HepG2 (cell line): ENCODE results near the gene CNTD1. TPM values are rescaled to one million over a fixed set of nuclear protein-coding genes. Genes with fewer than 3 reads are reported as not detected.
A peak's percentile ranks its signal among the peaks of the same experiment; 100 is the strongest.

Experiments used
- ATAC-seq: fragments of 200-7000 bp; cut with Tn5 transposase; 3 replicates; pipeline ENCODE4 v1.9.1; 2020; ENCODE audit warnings: mild to moderate bottlenecking, moderate library complexity
- BruUV-seq: library from RNA; stranded (reverse); fragments of 400-500 nt; replicated peaks from 2 replicates; lab custom pipeline; 2021; lab: Mats Ljungman, UMichigan
- CTCF ChIA-PET: fragments of 300-600 bp; formaldehyde crosslinking; extraction: SDS; loops from one replicate; lab custom pipeline; 2021; ENCODE audit warnings: low total read pairs, inconsistent platforms, low intra/inter-chr PET ratio; lab: Yijun Ruan, JAX
- POLR2A ChIA-PET: fragments of 350-600 bp; sonication (Branson Sonifier 250); formaldehyde crosslinking; loops from one replicate; lab custom pipeline; 2020; ENCODE audit warnings: antibody characterized with exemption, inconsistent platforms; lab: Yijun Ruan, JAX
- DNase-seq: peaks from one replicate; pipeline ENCODE4 v3.0.0-alpha.2; 2015; ENCODE audit warnings: low spot score
- FAIRE-seq: peaks from 3 replicates; lab custom pipeline; 2011; peaks lifted over from hg19 to GRCh38; lab: Jason Lieb, UNC
- H2AFZ ChIP-seq: one replicate; pipeline ENCODE4 v1.6.1; 2011; ENCODE audit warnings: low read length, inconsistent platforms
- H3K27ac ChIP-seq: fragments of 300-600 bp; 3 replicates; pipeline ENCODE4 v1.8.0; 2011; ENCODE audit warnings: mixed run types, mild to moderate bottlenecking, mixed read lengths, low read length, inconsistent platforms; ENCODE audit not compliant: insufficient read depth; ENCODE audit errors: extremely low read length
- H3K27me3 ChIP-seq, 2 experiments: fragments of 200-600 bp in 1 of 2; 2 replicates in 1 of 2; 3 replicates in 1 of 2; pipeline versions ENCODE4 v1.6.0 to v1.8.0; 2011; ENCODE audit warnings: low read length in 2 of 2, mild to moderate bottlenecking in 2 of 2, moderate library complexity in 2 of 2, inconsistent platforms in 1 of 2; ENCODE audit not compliant: insufficient read depth in 2 of 2, control insufficient read depth in 1 of 2
- H3K36me3 ChIP-seq, 2 experiments: fragments of 200-600 bp in 1 of 2; replicated peaks in 1 of 2; 2 replicates in 1 of 2; 3 replicates in 1 of 2; pipeline versions ENCODE4 v1.5.1 to v1.8.0; 2011; ENCODE audit warnings: low read length in 2 of 2, inconsistent platforms in 1 of 2; ENCODE audit not compliant: insufficient read depth in 2 of 2, control insufficient read depth in 1 of 2
- H3K4me1 ChIP-seq: 2 replicates; pipeline ENCODE4 v1.5.1; 2012; ENCODE audit warnings: low read length, inconsistent platforms; ENCODE audit not compliant: insufficient read depth
- H3K4me2 ChIP-seq: 2 replicates; pipeline ENCODE4 v1.6.0; 2011; ENCODE audit warnings: low read depth, low read length, inconsistent platforms
- H3K4me3 ChIP-seq, 3 experiments: fragments of 200-600 bp in 1 of 3; sonication (generic), shearing (Covaris generic) in 1 of 3; replicated peaks in 1 of 3; 2 replicates each; pipeline ENCODE4 v1.5.1; 2011 to 2016; ENCODE audit warnings: low read length in 3 of 3, inconsistent platforms in 2 of 3, low read depth in 2 of 3, mild to moderate bottlenecking in 2 of 3, control low read depth in 1 of 3, mixed read lengths in 1 of 3; ENCODE audit not compliant: insufficient read depth in 1 of 3
- H3K79me2 ChIP-seq: one replicate; pipeline ENCODE4 v1.6.1; 2011; ENCODE audit warnings: low read length, inconsistent platforms; ENCODE audit not compliant: insufficient read depth
- H3K9ac ChIP-seq: 2 replicates; pipeline ENCODE4 v1.6.0; 2011; ENCODE audit warnings: mild to moderate bottlenecking, low read depth, low read length, inconsistent platforms; ENCODE audit not compliant: insufficient read depth
- H3K9me3 ChIP-seq: 2 replicates; pipeline ENCODE4 v1.5.1; 2012; ENCODE audit warnings: mild to moderate bottlenecking, low read length
- H4K20me1 ChIP-seq: 2 replicates; pipeline ENCODE4 v1.6.0; 2011; ENCODE audit warnings: inconsistent platforms, mild to moderate bottlenecking, low read length, moderate library complexity; ENCODE audit not compliant: insufficient read depth
- EHMT2 ChIP-seq: fragments of 200-600 bp; sonication (generic); IDR thresholded peaks from 2 replicates; pipeline ENCODE4 v1.7.0; 2017; ENCODE audit warnings: antibody characterized with exemption, low read depth, low read length, borderline replicate concordance
- HMGA1 ChIP-seq: sonication (generic); formaldehyde crosslinking; conservative IDR thresholded peaks from 2 replicates; pipeline ENCODE4 v1.4.0; 2020; ENCODE audit warnings: missing genetic modification reagents
- HNRNPK ChIP-seq: fragments of 200-400 bp; formaldehyde crosslinking; IDR thresholded peaks from 2 replicates; pipeline ENCODE4 v1.6.1; 2018; ENCODE audit warnings: low read length, low read depth, moderate library complexity, mild to moderate bottlenecking; ENCODE audit not compliant: poor library complexity, severe bottlenecking
- KAT7 ChIP-seq: IDR thresholded peaks from 2 replicates; pipeline ENCODE4 v1.6.1; 2018; ENCODE audit warnings: borderline replicate concordance, missing compliant biosample characterization
- LBX2 ChIP-seq: sonication (generic); formaldehyde crosslinking; IDR thresholded peaks from 2 replicates; pipeline ENCODE4 v1.5.0; 2020; ENCODE audit warnings: missing genetic modification reagents, mild to moderate bottlenecking, borderline replicate concordance
- MAF1 ChIP-seq: sonication (generic); formaldehyde crosslinking; IDR thresholded peaks from 2 replicates; pipeline ENCODE4 v1.5.0; 2020; ENCODE audit warnings: missing genetic modification reagents, borderline replicate concordance
- NAIF1 ChIP-seq: sonication (generic); formaldehyde crosslinking; IDR thresholded peaks from 2 replicates; pipeline ENCODE4 v1.5.0; 2020; ENCODE audit warnings: mild to moderate bottlenecking, missing genetic modification reagents, borderline replicate concordance
- RBM39 ChIP-seq: fragments of 200-400 bp; formaldehyde crosslinking; IDR thresholded peaks from one replicate; pipeline ENCODE4 v1.6.1; 2018; ENCODE audit warnings: antibody characterized with exemption, mild to moderate bottlenecking, low read depth, low read length; ENCODE audit not compliant: poor library complexity, severe bottlenecking
- SKI ChIP-seq: fragments of 450-650 bp; IDR thresholded peaks from one replicate; pipeline ENCODE4 v1.6.1; 2018; ENCODE audit warnings: mild to moderate bottlenecking; ENCODE audit not compliant: partially characterized antibody
- ZIK1 ChIP-seq: sonication (generic); formaldehyde crosslinking; IDR thresholded peaks from 2 replicates; pipeline ENCODE4 v1.5.0; 2020; ENCODE audit warnings: mild to moderate bottlenecking, low read depth, missing genetic modification reagents, borderline replicate concordance
- ZNF513 ChIP-seq: sonication (generic); formaldehyde crosslinking; conservative IDR thresholded peaks from 2 replicates; pipeline ENCODE4 v1.5.0; 2020; ENCODE audit warnings: missing genetic modification reagents
- ZNF713 ChIP-seq: sonication (generic); formaldehyde crosslinking; IDR thresholded peaks from 2 replicates; pipeline ENCODE4 v1.4.0; 2020; ENCODE audit warnings: mild to moderate bottlenecking, missing genetic modification reagents
- ZNF747 ChIP-seq: sonication (generic); formaldehyde crosslinking; IDR thresholded peaks from 2 replicates; pipeline ENCODE4 v1.8.1; 2023; ENCODE audit warnings: missing genetic modification reagents, mild to moderate bottlenecking, borderline replicate concordance
- WGBS: methylation state at CpG from one replicate; pipeline ENCODE4 v1.1.6; 2017; ENCODE audit warnings: low lambda C conversion rate; 5-methylcytosine and 5-hydroxymethylcytosine counted together
- in situ Hi-C: cut with HindIII; loops from 2 replicates; pipeline ENCODE4 v1.10.0; 2017; ENCODE audit warnings: low pct_unique_long_range_greater_than_20kb; ENCODE audit not compliant: extremely low pct_ligation_motif_present
- intact Hi-C: fragments of 100-400 bp; cut with micrococcal nuclease; formaldehyde crosslinking; loops from one replicate; pipeline ENCODE4 v1.10.0; 2022; ENCODE audit not compliant: unreplicated experiment
- polyA plus RNA-seq, 8 experiments: library from polyadenylated mRNA; depleted of rRNA in 3 of 8; stranded (reverse) in 7 of 8; unstranded in 1 of 8; fragments of >200 nt; fragmentation: Illumina TruSeq in 4 of 8; extraction: Trizol in 4 of 8; gene quantifications; 2 replicates each; pipeline versions ENCODE4 v1.2.1 to v1.2.3, GENCODE V29; 2011 to 2016; ENCODE audit warnings: low read depth in 4 of 8, missing spikeins in 1 of 8, mixed read lengths in 1 of 8; ENCODE audit not compliant: insufficient read depth in 1 of 8
- total RNA-seq, 5 experiments: library from RNA; depleted of rRNA; stranded (reverse); fragments of >200 nt; fragmentation: Illumina TruSeq; extraction: Trizol; gene quantifications; 2 replicates each; pipeline ENCODE4 v1.2.3, GENCODE V29; 2016; ENCODE audit warnings: low read depth in 1 of 5
- TF ChIP-seq, protein P1 (sequence below): IDR thresholded peaks from 2 replicates; pipeline ENCODE4 v1.6.1; 2016; ENCODE audit warnings: missing genetic modification reagents, missing compliant biosample characterization
- TF ChIP-seq, protein P2 (sequence below): sonication (generic); formaldehyde crosslinking; IDR thresholded peaks from 2 replicates; pipeline ENCODE4 v1.9.0; 2021; ENCODE audit warnings: missing genetic modification reagents, mild to moderate bottlenecking, borderline replicate concordance

Gene CNTD1
- total and polyA plus RNA-seq, 2 of the 13 experiments (the other 11 are each of a cell fraction or from before 2014, with no cell fraction given) = 0.11 to 0.15 TPM

DNA sequence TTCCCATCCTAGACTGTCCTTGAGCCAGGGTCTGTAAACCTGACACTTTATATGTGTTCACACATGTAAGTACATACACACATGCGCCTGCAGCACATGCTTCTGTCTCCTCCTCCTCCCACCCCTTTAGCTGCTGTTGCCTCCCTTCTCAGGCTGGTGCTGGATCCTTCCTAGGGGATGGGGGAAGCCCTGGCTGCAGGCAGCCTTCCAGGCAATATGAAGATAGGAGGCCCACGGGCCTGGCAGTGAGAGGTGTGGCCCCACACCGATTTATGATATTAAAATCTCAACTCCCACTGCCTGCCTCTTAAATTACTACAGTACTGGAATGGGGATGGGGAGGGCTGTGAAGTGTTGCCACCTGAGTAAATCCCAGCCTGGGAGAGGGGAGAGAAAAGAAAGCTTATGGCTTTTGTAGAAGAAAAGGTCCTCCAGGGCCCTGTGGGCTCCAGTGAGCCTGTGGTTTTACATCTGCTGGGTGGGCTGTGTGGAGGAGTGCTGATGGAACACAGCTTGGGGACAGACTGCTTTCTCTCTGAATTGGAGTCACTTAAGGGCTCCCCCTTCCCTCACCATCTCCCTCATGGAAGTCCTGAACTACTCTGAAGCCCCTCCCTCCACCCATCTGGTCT is 19.2 kb upstream of the CNTD1 start (continued):
- TF ChIP-seq ZNF747 (CRISPR knock-in tag) = peak; percentile 83; the same call in 1 of the 2 replicates
- TF ChIP-seq KAT7 = 0 out of 2 replicates have a peak, but pooled peaks have one; percentile 5

GRCh38 chr17:42779936-42780850 is 18.5 kb upstream of the CNTD1 start, which contains the start of gene WNK4:
WNK4 (plus strand) TSS chr17:42780610; CDS start chr17:42780699, 89 bp downstream.
- H3K79me2 ChIP-seq = peaks cover 28% of the 10 kb centered on the region
- intact Hi-C loops = loop anchor here (2.0 kb wide), 1 partner anchor 17 kb away; no protein-coding TSS in a partner anchor
- WGBS = under 1% methylated on average over 32 of the region's 65 CpGs
- BruUV-seq = TSS peak; percentile 95
- H3K9ac ChIP-seq = peak within 1 kb of the TSS; percentile 95
- peaks cover 64% of the 10 kb centered on the region for H3K4me1 ChIP-seq
- ChIA-PET CTCF (interaction anchor here (1.0 kb wide), 2 partner anchors 44 to 60 kb away, joined by 3 to 4 read pairs; partner anchors contain the start of gene BECN1), POLR2A (interaction anchor here (0.6 to 8.4 kb wide), 34 partner anchors 7 to 535 kb away, joined by 3 to 278 read pairs (median 5); partner anchors contain the start of genes BECN1, CNTD1, CNTNAP1 and COA3)
- peak within 1 kb of the TSS; percentile 99 for H3K4me2 ChIP-seq
- H3K4me3 ChIP-seq = peak within 1 kb of the TSS; percentile 87 to 99 (median 92)
- no peak within 1 kb of the TSS for H2AFZ ChIP-seq
- H4K20me1 ChIP-seq = peaks cover 4% of the 10 kb centered on the region; the same call in 1 of the 2 replicates
- FAIRE-seq (peak; percentile 94), ATAC-seq (peak; percentile 88), DNase-seq (peak; percentile 98)
- H3K36me3 ChIP-seq = peaks cover 19 to 39% of the 10 kb centered on the region in 2 experiments; a peak in 4 of 5 replicates
- peak within 1 kb of the TSS; percentile 98 for H3K27ac ChIP-seq
- H3K9me3 ChIP-seq = no peaks in the 10 kb centered on the region
- no peaks in the 10 kb centered on the region; a peak in 1 of 5 replicates for H3K27me3 ChIP-seq
- in situ Hi-C loops = no loop called here
- 0 out of 2 replicates have a peak, but pooled peaks have one; percentile 15 for TF ChIP-seq ZNF513 (CRISPR knock-in tag)
- TF ChIP-seq, protein P1, sequence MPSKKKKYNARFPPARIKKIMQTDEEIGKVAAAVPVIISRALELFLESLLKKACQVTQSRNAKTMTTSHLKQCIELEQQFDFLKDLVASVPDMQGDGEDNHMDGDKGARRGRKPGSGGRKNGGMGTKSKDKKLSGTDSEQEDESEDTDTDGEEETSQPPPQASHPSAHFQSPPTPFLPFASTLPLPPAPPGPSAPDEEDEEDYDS (CRISPR knock-in tag) = peak; percentile 79
- peak; percentile 69 for TF ChIP-seq SKI
- TF ChIP-seq, protein P2, sequence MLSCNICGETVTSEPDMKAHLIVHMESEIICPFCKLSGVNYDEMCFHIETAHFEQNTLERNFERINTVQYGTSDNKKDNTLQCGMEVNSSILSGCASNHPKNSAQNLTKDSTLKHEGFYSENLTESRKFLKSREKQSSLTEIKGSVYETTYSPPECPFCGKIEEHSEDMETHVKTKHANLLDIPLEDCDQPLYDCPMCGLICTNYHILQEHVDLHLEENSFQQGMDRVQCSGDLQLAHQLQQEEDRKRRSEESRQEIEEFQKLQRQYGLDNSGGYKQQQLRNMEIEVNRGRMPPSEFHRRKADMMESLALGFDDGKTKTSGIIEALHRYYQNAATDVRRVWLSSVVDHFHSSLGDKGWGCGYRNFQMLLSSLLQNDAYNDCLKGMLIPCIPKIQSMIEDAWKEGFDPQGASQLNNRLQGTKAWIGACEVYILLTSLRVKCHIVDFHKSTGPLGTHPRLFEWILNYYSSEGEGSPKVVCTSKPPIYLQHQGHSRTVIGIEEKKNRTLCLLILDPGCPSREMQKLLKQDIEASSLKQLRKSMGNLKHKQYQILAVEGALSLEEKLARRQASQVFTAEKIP (CRISPR knock-in tag) = no peak
- no peak for TF ChIP-seq NAIF1 (CRISPR knock-in tag)
- TF ChIP-seq MAF1 (CRISPR knock-in tag) = no peak; the same call in 1 of the 2 replicates
- TF ChIP-seq RBM39 = peak; percentile 49
- no peak for TF ChIP-seq ZIK1 (CRISPR knock-in tag)
- TF ChIP-seq LBX2 (CRISPR knock-in tag) = 0 out of 2 replicates have a peak, but pooled peaks have one; percentile 61
- TF ChIP-seq HNRNPK = peak; percentile 53
- TF ChIP-seq EHMT2 = no peak
- no peak for TF ChIP-seq ZNF713 (CRISPR knock-in tag)
- TF ChIP-seq HMGA1 (CRISPR knock-in tag) = no peak
